EL (cell line): ENCODE measurements around the gene DLGAP5.

ENCODE experiments used
- DNase-seq: peaks from one replicate; pipeline ENCODE4 v3.0.0-alpha.2; 2016

Gene DLGAP5

DNA sequence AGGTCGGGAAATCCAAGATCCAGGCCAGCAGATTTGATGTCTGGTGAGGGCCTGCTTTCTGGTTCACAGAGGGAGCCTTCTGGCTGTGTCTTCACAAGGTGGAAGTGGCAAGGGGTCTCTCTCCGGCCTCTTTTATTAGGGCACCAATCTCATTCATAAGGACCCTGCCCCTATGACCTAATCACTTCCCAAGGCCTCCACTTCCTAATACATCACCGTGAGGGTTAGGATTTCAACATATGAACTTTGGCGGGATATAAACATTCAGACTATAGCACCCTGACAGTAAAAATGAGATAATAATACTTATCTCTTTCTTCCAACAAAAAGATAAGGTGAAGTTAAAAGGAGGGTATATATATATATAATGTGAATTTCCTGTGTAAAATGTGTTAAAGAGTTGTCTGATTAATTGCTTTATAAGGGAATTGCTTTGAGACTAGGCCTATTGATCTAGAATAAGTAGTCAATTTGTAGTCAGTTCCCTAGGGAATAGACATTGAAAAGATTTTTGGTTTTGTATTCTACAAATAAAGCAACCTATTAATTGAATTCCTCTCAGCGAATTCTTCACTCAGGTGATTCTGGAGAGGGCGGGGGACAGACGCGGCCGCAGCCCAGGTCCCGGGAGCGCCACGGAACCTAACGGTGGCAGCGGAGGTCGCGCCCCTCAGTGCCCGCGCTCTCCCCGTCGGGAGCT is 62.8 kb downstream of the DLGAP5 start:
- no peak for DNase-seq

DNA sequence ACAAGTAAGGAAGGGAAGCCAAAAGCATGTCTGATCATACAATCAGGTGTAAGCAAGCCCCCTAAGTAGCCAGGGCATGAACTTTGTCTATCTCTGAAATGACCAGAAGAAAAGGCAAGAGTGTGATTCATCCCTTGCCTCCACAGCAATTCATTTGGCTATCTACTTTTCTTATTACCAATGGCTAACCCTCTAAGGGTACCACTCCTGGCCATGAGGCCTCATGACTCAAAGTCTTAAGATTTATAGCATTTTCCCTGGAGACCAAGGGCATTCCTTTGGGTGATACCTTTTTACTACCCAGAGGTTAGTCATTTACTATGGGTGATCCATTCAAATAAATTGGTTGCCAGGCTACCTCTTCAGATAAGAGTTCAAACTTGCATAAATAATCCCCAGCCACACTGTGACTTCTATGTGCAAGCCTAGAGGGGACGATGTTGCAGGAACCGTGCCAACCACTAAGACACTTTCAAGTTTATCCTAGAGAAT is 63.9 kb downstream of the DLGAP5 start:
- peak; percentile 88 for DNase-seq

DNA sequence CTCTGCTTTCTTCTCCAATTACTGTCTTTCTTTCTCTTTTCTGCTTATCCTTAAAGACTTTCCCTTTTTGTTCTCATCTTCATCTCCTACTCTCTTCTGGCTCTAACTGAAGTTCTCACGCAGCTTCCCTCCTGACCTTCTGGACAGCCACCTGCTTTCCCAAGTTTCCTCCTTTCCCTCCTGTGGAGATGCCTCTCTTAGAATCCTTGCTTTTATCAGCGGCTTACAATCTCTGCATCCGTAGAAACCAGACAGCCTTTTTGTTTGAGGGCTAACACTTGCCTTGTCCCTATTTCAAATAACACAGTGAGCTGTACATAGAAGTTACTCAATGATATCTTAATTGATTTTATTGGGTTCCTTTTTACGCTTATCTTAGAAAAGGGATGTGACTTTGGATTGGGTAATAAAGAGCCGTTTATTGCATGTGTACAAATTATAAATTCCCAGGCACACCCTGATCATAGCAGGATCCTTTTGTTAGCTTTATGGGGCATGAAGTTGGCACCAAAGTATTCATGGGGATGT is 64.4 kb downstream of the DLGAP5 start:
- no peak for DNase-seq

DNA sequence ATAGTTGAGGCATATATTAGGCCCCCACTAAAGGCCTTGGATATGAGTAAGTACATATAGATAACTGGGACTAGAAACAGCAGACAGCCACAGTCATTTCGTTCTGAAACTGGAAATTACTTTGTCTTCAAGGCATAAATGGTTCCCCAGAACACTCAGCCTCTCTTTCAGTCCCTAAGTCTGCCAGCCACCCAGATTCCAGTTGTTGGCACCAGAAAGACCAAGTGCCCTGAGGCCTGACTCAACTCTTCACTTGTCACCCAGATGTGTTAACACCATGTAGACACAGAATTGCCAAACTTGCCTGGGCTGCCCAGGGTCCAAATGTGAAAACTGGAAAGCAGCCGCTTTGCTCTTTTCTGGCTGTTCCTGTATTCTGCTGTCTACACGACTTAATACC is 65.4 kb downstream of the DLGAP5 start:
- no peak for DNase-seq

DNA sequence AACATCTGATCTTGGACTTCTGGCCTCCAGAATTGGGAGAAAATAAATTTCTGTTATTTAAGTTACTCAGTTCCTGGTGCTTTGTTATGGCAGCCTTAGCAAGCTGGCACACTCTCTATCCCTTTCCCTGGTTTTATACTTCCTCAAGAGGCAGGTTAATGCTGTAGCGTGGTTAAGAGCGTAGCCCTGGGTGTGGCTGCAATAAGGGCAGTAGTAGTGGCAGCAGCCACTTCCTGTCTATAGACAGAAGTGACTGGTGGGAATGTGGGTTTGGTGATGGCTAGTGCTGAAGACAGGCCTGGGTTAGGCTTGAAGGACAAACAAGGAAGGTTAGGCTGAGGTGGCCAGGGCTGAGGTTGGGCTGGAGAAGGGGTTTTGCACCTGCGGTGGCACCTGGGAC is 66.0 kb downstream of the DLGAP5 start:
- DNase-seq, result no peak

DNA sequence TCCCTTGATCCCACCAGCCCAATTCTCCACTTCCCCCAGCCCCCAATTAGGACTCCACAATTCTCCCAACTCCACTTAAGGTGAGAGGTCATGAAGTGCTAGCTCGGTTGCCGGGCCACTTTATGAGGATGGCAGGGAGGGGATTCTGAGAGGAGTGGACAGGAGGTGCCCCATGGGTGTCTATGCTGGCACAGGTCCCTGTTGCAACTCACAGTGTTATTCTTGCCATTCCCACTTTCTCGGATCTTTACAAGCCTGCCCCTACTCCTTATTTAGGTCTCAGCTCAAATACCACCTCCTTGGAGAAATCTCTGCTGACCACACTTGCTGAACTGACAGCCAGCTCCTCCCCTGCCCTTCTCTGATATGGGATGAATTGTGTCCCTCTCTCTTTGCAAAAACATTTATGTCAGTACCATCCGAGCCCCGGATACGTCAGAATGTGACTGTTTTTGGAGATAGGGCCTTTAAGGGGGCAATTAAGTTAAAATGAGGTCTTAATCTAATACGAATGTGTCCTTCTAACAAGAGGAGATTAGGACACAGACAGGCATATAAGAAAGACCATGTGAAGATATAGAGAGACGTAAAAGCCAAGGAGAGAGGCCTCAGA is 66.5 kb downstream of the DLGAP5 start:
- no peak for DNase-seq

DNA sequence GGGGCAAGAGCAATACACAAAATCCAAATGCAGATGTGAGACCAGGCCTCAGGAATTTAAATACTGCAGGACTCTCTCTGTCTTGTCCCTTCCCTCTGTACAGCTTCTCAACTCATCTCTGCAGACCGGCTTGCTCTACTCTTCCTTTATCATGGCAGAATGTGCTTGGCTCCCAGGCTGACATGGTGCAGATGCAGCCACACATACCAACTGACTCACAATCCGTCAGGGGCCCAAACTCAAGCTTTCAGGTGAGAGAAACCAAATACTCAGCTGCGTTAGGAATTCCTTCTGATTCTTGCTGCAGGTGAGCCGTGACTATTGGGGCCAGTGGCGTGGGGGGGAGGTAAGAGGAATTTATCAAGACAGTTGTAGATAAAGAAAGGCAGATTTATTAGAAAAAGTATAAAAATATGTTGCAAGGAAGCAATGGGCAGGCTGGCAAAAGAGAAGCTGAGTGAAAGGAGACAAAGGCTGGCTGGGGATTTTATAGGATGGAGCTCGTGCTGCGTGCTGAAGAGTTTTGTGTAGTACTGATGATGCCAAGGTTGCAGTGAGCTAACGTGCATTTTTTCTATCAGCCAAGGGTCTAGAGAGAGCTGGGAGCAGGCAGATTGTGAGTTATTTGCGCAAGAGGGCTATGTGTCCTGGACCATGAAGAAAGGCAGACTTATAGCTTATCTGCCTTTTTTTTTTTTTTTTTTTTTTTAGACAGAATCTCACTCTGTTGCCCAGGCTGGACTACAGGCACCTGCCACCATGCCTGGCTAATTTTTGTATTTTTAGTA is 67.3 kb downstream of the DLGAP5 start:
- no peak for DNase-seq

DNA sequence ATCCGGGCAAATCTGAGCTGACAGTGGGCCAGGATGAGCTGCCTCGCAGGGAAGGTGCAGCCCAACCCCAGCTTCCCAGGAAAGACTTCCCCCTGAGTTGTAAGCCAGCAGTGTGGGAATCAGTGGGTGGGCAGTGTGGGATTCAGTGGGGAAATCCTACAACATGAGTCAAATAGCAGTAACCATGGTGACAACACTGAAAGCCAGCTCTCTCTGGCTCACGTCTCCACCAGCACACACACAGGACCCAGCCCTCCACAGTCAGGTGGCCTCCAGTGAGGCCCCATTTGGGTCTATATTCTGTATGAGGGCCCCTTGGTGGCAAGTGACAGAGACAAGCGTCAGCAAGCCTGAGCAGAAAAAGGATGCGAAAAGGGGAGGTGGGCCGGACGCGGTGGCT is 68.3 kb downstream of the DLGAP5 start:
- peak; percentile 90 for DNase-seq

DNA sequence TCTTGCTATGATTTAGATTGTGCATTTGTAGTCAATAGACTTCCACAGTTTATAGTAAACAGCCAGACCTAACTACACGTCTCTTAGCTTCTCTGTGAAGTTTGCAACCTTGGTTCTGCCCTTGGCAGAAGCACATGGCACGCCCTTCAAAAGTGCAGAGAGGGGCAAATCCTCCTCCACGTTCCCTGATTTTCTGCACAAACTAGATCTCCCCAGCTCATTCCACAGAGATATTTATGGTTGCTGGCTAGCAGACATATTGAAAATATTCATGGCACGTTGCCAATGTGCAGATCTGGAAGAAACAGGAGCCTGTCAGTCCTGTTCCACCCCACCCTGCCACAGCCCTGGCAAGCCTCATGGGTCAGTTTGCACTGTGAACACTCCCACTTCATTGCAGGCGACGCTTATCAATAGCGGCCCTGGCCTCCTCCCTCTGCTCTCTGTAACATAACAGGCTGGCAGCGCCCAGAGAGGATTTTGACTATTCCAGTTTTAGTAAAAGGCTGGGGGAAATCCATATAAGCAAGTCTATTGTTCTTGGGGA is 68.9 kb downstream of the DLGAP5 start:
- DNase-seq, result no peak

DNA sequence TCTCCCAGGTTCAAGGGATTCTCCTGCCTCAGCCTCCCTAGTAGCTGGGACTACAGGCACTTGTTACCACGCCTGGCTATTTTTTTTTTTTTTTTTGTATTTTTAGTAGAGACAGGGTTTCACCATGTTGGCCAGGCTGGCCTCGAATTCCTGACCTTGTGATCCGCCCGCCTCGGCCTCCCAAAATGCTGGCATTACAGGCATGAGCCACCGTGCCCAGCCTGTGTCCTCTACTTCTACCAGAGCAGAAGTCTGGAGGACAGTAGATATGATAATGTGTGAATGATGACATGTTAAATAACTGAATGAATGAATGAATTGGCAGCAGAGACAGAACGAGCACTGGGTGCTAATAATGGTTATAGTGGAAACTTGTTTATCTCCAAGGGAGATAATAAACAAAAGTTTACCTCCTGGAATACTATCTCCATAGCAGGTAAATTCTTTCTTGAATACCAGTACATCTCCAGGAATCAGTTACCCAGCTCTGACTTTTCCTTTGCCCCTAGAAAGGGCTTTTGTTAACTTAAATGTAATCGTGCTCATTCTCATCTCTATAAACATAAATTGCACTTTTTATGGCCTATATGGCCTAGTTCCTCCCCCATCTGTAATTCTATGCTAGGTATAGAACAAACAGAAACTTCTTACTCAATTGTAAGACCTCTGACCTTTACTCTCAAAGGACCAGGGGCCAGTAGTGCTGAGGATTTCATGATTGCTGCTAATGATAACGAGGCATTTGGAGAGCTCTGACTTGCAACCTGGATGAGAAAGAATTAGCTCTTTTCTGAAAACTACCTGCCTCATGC is 69.6 kb downstream of the DLGAP5 start:
- no peak for DNase-seq

DNA sequence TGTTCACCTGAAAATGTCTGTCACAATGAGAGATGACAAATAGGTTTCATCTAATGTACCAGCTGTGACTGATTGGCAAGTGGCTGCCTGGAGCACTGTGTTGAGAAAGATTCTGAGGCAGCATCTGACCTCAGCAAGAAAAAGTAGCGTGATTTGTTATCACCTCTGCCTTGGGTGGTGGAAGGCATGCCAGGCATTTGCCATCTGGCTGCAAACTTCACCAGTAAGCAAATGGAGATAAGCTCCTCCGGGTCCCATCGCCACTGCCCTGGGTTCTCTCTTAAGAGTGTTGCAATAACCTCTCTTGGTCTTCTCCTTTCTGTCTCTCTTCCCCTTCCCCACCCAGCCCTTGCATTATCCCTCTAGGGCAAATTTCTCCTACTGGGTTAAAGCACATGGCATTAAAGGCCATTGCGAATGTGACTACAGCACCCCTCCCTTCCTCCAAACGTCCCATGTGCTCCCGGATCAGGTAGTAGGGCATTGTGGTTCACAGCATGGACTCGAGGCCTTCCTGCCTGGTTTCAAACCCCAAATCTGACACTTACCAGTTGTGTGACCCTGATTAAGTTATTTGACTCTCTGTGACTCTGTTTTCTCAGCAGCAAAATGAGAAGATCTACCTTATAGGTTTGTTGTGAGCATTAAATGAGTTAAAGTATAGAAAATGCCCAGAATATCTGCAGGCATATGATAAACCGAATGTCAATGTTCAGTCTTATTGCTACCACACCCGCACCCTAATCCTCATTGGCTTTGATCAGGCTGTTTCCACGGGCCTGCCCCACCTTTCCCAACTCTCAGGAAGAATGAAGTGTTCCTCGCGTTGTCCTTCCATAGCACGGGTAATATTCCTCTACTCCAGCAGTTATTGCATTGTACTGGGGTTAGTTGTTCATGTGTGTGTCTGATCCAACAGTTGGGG is 70.6 kb downstream of the DLGAP5 start:
- DNase-seq, result no peak

DNA sequence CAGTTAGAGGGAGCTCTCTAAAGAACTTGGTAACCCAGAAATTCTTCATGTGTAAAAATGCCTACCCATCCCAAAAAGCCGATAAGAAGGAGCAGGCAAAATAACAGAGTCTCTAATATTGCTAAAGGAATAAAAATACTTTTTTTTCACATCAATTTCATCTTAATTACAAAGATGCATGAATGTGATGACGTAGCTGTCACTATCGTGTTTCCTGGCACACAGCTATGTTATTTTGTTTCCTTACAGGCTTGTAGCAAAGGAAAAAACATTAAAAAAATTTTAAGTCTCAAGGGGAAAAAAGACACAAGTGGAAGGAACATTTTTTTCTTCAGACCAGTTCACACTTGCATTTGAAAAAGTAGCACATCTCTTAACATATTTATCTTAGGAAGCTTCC is 72.6 kb downstream of the DLGAP5 start:
- DNase-seq, result no peak

DNA sequence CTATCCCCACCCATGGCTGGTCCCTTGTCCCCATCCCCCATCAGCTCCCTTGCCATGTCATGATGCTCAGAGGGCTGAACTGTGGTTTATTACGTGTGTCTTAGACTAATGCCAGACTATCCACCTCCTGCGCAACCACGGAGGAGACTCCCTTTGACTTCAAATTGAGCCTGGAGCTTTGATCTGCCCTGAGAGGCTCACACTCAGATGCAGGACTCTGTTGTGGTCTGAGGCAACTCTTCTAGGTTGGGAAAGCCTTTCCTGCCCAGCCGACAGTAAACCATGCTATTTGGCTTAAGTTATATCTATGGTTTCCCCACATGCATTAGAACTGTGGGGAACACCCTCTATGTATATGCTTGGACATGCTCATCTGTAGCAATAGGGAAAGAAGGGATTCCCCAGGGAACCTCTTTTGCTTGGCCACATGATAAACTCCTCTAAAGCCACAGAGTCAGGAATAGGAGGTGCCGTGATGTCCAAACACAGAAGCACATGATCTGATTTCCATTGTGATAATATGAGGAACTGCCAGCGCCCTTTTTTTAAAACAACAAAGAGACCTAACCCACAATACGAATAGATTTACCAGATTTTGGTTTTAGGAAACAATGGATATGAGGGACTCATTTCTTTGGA is 73.5 kb downstream of the DLGAP5 start:
- no peak for DNase-seq

DNA sequence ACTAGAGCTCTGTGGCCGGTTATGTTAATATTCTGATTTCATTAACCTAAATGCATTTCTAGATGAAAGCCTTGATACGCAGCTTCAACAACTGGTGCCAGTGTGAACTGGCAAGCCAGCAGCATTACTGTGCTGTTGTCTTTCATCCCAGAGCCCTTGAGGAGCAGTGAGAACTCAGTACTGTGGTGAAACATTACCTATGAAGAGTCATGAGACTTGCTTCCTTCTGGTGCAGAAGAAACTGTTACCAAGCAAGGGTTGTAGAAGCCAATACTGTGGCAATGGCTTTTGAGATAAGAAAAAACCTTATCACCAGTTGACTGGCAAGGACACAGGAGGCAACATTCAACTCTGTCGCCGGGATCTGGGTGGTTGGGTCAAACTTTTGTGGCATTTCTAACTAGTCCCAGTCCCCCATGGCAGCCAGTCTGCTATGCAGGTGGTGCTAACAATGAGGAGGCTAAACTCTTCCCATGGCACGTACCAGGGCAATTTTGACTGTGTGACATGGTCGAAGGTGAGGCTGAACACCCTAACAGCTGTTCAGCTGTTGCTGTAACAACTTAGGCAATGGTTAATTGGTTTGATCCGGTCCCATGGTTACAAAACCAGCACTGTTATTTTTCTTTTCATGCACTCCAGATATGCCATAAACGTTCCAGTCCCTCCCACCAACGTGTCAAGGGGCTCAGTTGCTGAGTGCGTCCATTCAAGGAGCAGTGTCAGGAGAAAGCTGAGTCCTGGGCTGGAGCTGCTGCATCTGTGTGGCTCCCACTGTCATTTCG is 74.9 kb downstream of the DLGAP5 start:
- no peak for DNase-seq

DNA sequence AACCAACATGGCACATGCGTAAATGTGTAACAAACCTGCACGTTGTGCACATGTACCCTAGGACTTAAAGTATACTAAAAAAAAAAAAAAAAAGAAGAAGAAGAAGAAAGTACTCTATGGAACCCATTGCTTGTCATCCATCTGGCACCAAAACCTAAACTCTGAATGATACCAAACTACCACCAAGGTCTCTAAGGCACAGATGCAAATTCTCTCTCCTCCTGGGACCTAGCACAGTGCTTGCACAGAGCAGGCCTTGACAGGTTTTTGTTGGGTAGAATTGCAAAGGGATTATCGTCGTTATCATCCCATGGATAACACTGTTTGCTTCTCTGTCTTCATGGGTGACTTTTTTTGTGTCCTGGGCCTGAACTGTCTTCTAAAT is 75.5 kb downstream of the DLGAP5 start:
- DNase-seq, result no peak

DNA sequence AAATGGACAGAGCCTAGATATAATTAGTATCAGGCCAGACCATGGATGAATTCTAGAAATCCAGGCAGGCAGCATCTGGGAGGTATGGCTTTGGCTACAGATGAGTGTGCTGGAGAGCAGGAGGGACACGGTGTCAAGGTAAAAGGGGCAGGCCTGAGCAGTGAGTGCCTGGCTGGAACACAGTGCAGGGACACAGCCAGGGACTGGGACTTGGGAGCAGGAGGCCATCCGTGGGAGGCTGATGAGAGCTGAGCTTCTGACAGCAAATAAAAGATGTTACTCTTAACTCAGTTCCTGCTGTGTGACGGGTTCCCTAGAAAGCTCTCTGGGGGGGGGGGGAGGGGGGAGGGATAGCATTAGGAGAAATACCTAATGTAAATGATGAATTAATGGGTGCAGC is 75.9 kb downstream of the DLGAP5 start:
- DNase-seq, result no peak

DNA sequence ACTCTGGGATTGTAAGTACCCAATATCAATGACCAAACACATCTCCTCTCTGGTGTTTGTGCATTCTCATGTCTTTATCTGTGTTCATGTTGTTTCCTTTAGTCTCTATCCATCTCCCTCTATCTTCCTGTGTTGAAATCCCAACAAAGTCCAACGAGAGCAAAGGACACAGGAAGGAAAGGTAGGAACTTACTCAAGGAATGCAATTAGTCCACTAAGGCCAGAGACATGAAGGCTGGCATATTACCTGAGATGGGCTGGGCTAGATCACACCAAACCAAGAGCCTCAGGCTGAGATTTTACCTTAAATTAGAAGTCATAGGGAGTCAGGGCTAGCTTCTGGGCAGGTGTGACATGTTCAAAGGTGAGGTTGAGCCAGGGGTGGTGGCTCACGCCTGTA is 76.7 kb downstream of the DLGAP5 start:
- no peak for DNase-seq

DNA sequence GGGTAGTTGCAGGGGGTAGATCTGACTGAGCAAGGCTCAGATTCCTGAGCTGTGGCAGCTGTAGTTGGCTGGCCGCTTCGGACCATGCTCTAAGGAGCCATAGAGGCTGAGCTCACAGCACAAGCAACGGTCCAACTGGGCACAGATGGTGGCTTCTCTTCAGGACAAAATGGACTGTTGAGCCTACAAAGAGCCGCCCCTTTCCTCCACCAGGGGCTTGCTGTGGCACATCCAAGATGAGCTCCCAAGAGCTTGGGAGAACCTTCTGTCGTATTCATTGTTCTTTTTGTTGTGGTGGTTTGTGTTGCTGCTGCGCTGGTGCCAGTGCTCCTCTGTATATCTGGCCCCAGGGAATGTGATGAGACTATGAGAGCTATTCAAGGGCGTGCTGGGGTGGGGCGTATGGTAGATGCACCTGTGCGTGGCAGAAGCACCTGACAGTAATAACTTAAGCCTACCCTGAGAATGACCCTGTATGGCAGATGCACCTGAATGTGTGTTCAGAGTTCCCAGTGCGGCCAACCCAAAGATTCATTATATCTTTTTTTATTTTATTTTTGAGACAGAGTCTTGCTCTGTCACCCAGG is 80.2 kb downstream of the DLGAP5 start:
- no peak for DNase-seq

DNA sequence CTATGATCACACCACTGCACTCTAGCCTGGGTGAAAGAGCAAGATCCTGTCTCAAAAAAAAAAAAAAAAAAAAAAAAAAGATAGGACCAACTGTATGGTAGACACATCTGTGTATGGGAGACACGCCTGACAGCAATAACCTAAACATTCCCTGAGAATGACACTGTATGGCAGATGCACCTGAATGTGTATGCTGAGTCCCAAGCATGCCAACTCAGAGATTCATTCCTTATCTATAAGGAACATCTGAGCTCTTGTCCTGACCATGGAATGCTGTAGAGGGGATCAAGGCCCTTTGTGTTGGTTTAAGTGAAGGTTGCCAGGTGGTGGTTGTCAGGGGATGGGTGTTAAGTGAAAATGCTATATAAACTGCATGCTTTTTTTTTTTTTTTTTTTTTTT is 81.5 kb downstream of the DLGAP5 start:
- no peak for DNase-seq
